Measurements from ENCODE around the gene STC2. TPM values are rescaled to one million over a fixed set of nuclear protein-coding genes. Genes with fewer than 3 reads are reported as not detected.

Gene STC2
- total RNA-seq, 1 donor from 2014 or later: 26.0 TPM

DNA sequence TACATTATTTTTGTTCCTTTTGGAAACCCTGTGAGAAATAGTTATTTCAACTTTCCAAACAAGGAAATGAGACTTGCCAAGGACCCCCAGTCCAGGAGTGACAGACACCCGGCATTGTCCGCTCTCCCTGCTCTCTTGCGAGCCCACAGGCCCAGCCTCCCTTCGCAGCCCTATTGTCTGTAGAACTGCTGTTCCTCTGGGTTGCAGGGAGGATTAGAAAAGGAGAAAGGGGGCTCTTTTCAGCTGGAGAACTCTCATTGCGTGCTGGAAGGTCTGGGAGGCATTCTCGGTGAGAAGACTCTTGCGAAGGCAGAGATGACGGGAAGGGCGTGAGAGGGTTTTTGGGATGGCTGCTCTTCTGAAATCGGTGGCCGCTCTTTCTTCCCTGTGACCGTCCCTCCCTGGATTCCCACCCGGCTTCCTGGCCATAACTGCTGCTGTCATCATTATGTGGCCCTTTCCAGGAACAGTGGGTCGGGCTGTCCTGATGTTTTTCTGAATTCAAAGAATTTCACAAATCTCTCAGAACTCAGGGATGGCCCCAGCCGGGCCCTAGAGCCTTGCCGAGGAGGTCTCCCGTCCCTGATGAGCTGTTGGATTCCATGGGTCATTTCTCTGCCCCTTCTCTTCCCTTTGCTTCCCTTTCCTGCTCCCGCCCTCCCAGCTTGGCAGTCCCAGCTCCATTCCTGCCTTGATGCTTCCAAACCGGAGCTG lies 29.8 kb downstream of the STC2 start:
- no peaks in the 10 kb centered on the region for H3K27me3 Mint-ChIP-seq (ENCODE audit: low read depth)
- no peaks in the 10 kb centered on the region for H3K36me3 Mint-ChIP-seq
- H3K9me3 Mint-ChIP-seq: no peaks in the 10 kb centered on the region
- TF ChIP-seq, protein P1, sequence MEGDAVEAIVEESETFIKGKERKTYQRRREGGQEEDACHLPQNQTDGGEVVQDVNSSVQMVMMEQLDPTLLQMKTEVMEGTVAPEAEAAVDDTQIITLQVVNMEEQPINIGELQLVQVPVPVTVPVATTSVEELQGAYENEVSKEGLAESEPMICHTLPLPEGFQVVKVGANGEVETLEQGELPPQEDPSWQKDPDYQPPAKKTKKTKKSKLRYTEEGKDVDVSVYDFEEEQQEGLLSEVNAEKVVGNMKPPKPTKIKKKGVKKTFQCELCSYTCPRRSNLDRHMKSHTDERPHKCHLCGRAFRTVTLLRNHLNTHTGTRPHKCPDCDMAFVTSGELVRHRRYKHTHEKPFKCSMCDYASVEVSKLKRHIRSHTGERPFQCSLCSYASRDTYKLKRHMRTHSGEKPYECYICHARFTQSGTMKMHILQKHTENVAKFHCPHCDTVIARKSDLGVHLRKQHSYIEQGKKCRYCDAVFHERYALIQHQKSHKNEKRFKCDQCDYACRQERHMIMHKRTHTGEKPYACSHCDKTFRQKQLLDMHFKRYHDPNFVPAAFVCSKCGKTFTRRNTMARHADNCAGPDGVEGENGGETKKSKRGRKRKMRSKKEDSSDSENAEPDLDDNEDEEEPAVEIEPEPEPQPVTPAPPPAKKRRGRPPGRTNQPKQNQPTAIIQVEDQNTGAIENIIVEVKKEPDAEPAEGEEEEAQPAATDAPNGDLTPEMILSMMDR (IDR thresholded peaks at IDR 0.05; ENCODE audit: unreplicated experiment): no peak
- no peak overlapping the region for H3K4me3 Mint-ChIP-seq
- H3K4me1 Mint-ChIP-seq: peaks cover 63% of the 10 kb centered on the region
- DNase-seq (ENCODE audit: low spot score in 2 of 2, unreplicated experiment in 2 of 2): no peak
- H3K27ac Mint-ChIP-seq: peak overlapping the region; percentile 74

- H3K27me3 Mint-ChIP-seq (ENCODE audit: low read depth): no peaks in the 10 kb centered on the region
- peaks cover 57% of the 10 kb centered on the region for H3K4me1 Mint-ChIP-seq
- H3K4me3 Mint-ChIP-seq: no peak overlapping the region
- TF ChIP-seq, protein P1 (IDR thresholded peaks at IDR 0.05; ENCODE audit: unreplicated experiment): no peak
- no peaks in the 10 kb centered on the region for H3K36me3 Mint-ChIP-seq
- no peaks in the 10 kb centered on the region for H3K9me3 Mint-ChIP-seq
- no peak for DNase-seq (ENCODE audit: low spot score in 2 of 2, unreplicated experiment in 2 of 2)
- H3K27ac Mint-ChIP-seq: no peak overlapping the region
Observed at GRCh38 chr5:173297813-173298212, 30.4 kb downstream of the STC2 start.

- peaks cover 53% of the 10 kb centered on the region for H3K4me1 Mint-ChIP-seq
- no peak for DNase-seq (ENCODE audit: low spot score in 2 of 2, unreplicated experiment in 2 of 2)
- no peak overlapping the region for H3K4me3 Mint-ChIP-seq
- H3K27ac Mint-ChIP-seq: no peak overlapping the region
- no peaks in the 10 kb centered on the region for H3K27me3 Mint-ChIP-seq (ENCODE audit: low read depth)
- H3K36me3 Mint-ChIP-seq: no peaks in the 10 kb centered on the region
- TF ChIP-seq, protein P1 (IDR thresholded peaks at IDR 0.05; ENCODE audit: unreplicated experiment): no peak
- no peaks in the 10 kb centered on the region for H3K9me3 Mint-ChIP-seq
Observed at GRCh38 chr5:173296737-173297676, 31.2 kb downstream of the STC2 start.

GRCh38 chr5:173295796-173296195 lies 32.4 kb downstream of the STC2 start:
- TF ChIP-seq, protein P1 (IDR thresholded peaks at IDR 0.05; ENCODE audit: unreplicated experiment): no peak
- Mint-ChIP-seq H3K4me1 (peaks cover 49% of the 10 kb centered on the region), H3K36me3 (no peaks in the 10 kb centered on the region), H3K27me3 (ENCODE audit: low read depth) (no peaks in the 10 kb centered on the region), H3K27ac (no peak overlapping the region), H3K9me3 (no peaks in the 10 kb centered on the region), H3K4me3 (no peak overlapping the region)
- DNase-seq (ENCODE audit: low spot score in 2 of 2, unreplicated experiment in 2 of 2): no peak

DNA sequence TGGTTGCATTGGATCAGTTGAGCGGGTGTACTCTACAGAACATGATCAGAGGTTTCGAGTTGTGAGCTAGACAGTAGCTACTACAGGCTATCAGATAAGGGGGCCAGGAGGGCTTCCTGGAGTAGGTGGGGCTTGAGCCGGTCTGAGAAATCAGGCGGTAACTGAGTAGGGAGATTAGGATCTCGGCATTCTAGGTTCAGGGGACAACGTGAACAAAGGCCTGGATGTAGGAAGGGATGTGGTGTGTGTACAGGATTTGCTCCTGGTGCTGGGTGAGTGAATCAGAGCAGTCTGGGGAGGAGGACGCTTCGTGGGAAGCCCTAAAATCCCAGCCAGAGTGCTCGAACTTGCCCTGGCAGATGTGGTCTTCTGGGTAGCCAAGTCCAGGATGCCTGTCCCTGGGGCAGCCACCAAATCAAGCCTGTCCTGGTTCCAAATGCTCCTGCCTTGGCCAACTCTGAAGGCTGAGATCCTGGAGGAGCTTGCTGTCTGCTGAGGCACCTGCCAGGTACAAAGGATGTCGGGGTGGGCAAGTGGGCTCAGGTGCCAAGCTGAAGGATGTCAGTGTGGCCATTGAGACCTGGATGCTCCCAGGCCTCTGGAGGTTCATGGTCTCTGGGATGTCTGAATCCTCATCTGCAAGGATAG lies 33.4 kb downstream of the STC2 start:
- no peaks in the 10 kb centered on the region for H3K36me3 Mint-ChIP-seq
- H3K27me3 Mint-ChIP-seq (ENCODE audit: low read depth): peaks cover 2% of the 10 kb centered on the region
- no peaks in the 10 kb centered on the region for H3K9me3 Mint-ChIP-seq
- no peak for DNase-seq (ENCODE audit: low spot score in 2 of 2, unreplicated experiment in 2 of 2)
- H3K4me3 Mint-ChIP-seq: no peak overlapping the region
- no peak overlapping the region for H3K27ac Mint-ChIP-seq
- H3K4me1 Mint-ChIP-seq: peaks cover 49% of the 10 kb centered on the region
- TF ChIP-seq, protein P1 (IDR thresholded peaks at IDR 0.05; ENCODE audit: unreplicated experiment): no peak

All from mesothelial cell of epicardium (in vitro differentiated cells).